Thoracic aorta (tissue), 2 donors: Measurements from ENCODE around the gene OR51T1. TPM values are rescaled to one million over a fixed set of nuclear protein-coding genes. Genes with fewer than 3 reads are reported as not detected.

Source experiments
- ATAC-seq: fragments of 150-250 bp; one replicate; pipeline ENCODE4 v1.8.0; 2017; ENCODE audit warnings: low read depth; ENCODE audit not compliant: insufficient number of reproducible peaks, low FRiP score
- DNase-seq: peaks from one replicate; pipeline ENCODE4 v3.0.0-alpha.2; 2020; ENCODE audit warnings: low spot score
- H3K27ac ChIP-seq, 2 donors: fragments of 200-600 bp; sonication (generic); 1 replicate in 1 of 2; 2 replicates in 1 of 2; pipeline ENCODE4 v1.5.1; 2016; ENCODE audit warnings: mild to moderate bottlenecking in 2 of 2, moderate library complexity in 2 of 2
- H3K27me3 ChIP-seq: fragments of 200-600 bp; sonication (generic); replicated peaks from 2 replicates; pipeline ENCODE4 v1.6.0; 2016; ENCODE audit warnings: mild to moderate bottlenecking; ENCODE audit not compliant: insufficient read depth
- H3K36me3 ChIP-seq: fragments of 200-600 bp; sonication (generic); one replicate; pipeline ENCODE4 v1.5.1; 2016
- H3K4me1 ChIP-seq, 2 donors: fragments of 200-600 bp; sonication (generic); 1 replicate in 1 of 2; 2 replicates in 1 of 2; pipeline versions ENCODE4 v1.5.1 to v1.6.0; 2016; ENCODE audit warnings: low read depth in 2 of 2, mild to moderate bottlenecking in 1 of 2; ENCODE audit not compliant: control insufficient read depth in 1 of 2
- H3K4me3 ChIP-seq: fragments of 200-600 bp; sonication (generic); 2 replicates; pipeline ENCODE4 v1.5.1; 2016; ENCODE audit warnings: mild to moderate bottlenecking
- H3K9me3 ChIP-seq: fragments of 200-600 bp; sonication (generic); 2 replicates; pipeline ENCODE4 v1.5.1; 2016
- total RNA-seq, 2 donors: library from RNA; depleted of rRNA; stranded (reverse); fragments of >200 nt; gene quantifications; one replicate each; pipeline versions ENCODE4 v1.1.0 to v1.2.3, GENCODE V29; 2016
- TF ChIP-seq, protein P1 (sequence below): fragments of 200-600 bp; sonication (generic); IDR thresholded peaks from one replicate; pipeline ENCODE4 v1.5.1; 2019; ENCODE audit warnings: antibody characterized with exemption

Gene OR51T1
- total RNA-seq, 2 donors from 2014 or later = not detected

DNA sequence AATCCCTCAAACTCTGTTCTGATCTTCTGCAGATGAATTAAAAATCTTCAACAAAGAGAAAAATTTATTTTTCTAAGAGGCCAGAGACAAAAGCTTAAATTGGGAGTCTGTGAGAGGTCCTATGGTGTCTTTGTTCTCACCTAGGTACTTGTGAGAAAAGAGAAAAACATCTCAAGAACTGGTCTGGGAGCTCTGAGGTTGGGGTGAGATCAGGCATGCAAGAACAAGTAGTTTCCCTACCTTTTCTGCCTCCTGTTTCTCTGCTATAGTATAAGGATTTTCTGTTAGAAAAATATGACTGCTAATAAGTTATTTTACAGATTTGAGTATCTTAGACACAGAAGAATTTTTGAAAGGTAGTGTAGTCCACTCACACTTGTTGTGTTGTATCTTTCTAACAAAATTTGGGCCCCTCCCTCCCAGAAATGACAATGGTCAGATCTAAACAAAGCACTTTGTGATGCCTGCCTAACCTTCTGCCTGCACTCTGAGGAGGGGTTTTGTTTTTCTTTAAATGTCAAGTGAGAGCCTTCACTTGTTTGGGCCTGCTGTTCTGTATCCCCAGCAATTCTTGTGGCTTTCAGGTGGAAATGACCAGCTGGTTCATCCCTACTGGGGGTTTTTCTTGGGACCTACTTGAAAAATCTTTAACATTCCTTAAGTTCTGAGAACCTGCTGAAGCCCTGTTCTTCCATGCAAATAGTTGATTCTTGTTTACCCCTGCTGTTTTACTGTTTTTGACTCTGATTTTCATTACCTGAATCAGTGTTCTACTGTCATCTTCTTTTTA lies 19.1 kb upstream of the OR51T1 start:
- TF ChIP-seq, protein P1, sequence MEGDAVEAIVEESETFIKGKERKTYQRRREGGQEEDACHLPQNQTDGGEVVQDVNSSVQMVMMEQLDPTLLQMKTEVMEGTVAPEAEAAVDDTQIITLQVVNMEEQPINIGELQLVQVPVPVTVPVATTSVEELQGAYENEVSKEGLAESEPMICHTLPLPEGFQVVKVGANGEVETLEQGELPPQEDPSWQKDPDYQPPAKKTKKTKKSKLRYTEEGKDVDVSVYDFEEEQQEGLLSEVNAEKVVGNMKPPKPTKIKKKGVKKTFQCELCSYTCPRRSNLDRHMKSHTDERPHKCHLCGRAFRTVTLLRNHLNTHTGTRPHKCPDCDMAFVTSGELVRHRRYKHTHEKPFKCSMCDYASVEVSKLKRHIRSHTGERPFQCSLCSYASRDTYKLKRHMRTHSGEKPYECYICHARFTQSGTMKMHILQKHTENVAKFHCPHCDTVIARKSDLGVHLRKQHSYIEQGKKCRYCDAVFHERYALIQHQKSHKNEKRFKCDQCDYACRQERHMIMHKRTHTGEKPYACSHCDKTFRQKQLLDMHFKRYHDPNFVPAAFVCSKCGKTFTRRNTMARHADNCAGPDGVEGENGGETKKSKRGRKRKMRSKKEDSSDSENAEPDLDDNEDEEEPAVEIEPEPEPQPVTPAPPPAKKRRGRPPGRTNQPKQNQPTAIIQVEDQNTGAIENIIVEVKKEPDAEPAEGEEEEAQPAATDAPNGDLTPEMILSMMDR = no peak

GRCh38 chr11:4863876-4864275 lies 17.8 kb upstream of the OR51T1 start:
- no peaks in the 10 kb centered on the region for H3K9me3 ChIP-seq
- H3K27me3 ChIP-seq = no peaks in the 10 kb centered on the region
- no peak overlapping the region for H3K27ac ChIP-seq
- no peak overlapping the region for H3K4me3 ChIP-seq
- H3K36me3 ChIP-seq = no peaks in the 10 kb centered on the region
- no peak for DNase-seq
- no peaks in the 10 kb centered on the region for H3K4me1 ChIP-seq
- TF ChIP-seq, protein P1 = no peak
- ATAC-seq = no peak

More for the DNA sequence above, 19.1 kb upstream of the OR51T1 start:
- Histone ChIP-seq H3K36me3 (no peaks in the 10 kb centered on the region), H3K27ac (no peak overlapping the region), H3K4me1 (no peaks in the 10 kb centered on the region), H3K9me3 (no peaks in the 10 kb centered on the region), H3K4me3 (no peak overlapping the region), H3K27me3 (no peaks in the 10 kb centered on the region)
- ATAC-seq = no peak
- DNase-seq = no peak

GRCh38 chr11:4865855-4866254 lies 15.8 kb upstream of the OR51T1 start:
- H3K36me3 ChIP-seq = no peaks in the 10 kb centered on the region

DNA sequence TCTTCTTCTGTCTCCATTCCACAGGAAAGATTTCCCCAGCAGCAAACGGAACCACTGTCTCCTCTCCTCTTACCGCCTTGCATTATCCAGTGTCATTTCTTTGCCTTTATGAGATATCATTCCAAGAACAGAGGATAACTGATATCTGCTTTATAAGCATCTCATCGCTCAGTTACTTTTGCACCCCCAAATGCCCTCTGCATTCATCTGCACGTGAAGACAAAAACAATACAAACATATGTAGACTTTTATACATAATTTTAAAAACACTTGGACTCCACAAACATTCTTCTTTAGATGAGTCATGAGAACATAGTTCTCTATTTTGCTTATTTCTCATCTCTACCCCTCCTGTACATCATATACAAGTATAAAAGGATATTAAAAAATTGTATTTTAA lies 512 bp upstream of the OR51T1 start:
- ATAC-seq (no peak), DNase-seq (no peak)
- TF ChIP-seq, protein P1 = no peak
- Histone ChIP-seq H3K4me3 (no peak overlapping the region), H3K4me1 (no peaks in the 10 kb centered on the region), H3K27me3 (no peaks in the 10 kb centered on the region), H3K9me3 (no peaks in the 10 kb centered on the region), H3K27ac (no peak overlapping the region), H3K36me3 (no peaks in the 10 kb centered on the region)

More at GRCh38 chr11:4865855-4866254, 15.8 kb upstream of the OR51T1 start:
- Histone ChIP-seq H3K27ac (no peak overlapping the region), H3K4me1 (no peaks in the 10 kb centered on the region), H3K4me3 (no peak overlapping the region), H3K27me3 (no peaks in the 10 kb centered on the region), H3K9me3 (no peaks in the 10 kb centered on the region)
- no peak for DNase-seq
- ATAC-seq = no peak
- TF ChIP-seq, protein P1 = no peak

- DNase-seq (no peak), ATAC-seq (no peak)
- TF ChIP-seq, protein P1 = no peak
- no peaks in the 10 kb centered on the region for H3K36me3 ChIP-seq
- no peaks in the 10 kb centered on the region for H3K9me3 ChIP-seq
- H3K27me3 ChIP-seq = no peaks in the 10 kb centered on the region
- no peaks in the 10 kb centered on the region for H3K4me1 ChIP-seq
- H3K27ac ChIP-seq = no peak overlapping the region
- no peak overlapping the region for H3K4me3 ChIP-seq
These were observed 843 bp downstream of the OR51T1 start for GRCh38 chr11:4882543-4882942.
